ENCODE data around the gene ARL15. TPM values are rescaled to one million over a fixed set of nuclear protein-coding genes. Genes with fewer than 3 reads are reported as not detected.
A peak's percentile ranks its signal among the peaks of the same experiment; 100 is the strongest.

ARL15 gene
- total and polyA plus RNA-seq, 2 donors: 25.4 to 91.4 TPM

GRCh38 chr5:54234304-54234933, 76.0 kb downstream of the ARL15 start:
- Histone ChIP-seq H3K4me1 (ENCODE audit: insufficient read depth) (no peaks in the 10 kb centered on the region), H3K4me3 (ENCODE audit: low read depth, low read length) (no peak overlapping the region), H3K36me3 (ENCODE audit: insufficient read depth) (no peaks in the 10 kb centered on the region), H3K27ac (ENCODE audit: low read depth) (no peak overlapping the region)
- DNase-seq (ENCODE audit: extremely low spot score): no peak
- WGBS: 55% methylated on average over 2 of the region's 2 CpGs

DNA sequence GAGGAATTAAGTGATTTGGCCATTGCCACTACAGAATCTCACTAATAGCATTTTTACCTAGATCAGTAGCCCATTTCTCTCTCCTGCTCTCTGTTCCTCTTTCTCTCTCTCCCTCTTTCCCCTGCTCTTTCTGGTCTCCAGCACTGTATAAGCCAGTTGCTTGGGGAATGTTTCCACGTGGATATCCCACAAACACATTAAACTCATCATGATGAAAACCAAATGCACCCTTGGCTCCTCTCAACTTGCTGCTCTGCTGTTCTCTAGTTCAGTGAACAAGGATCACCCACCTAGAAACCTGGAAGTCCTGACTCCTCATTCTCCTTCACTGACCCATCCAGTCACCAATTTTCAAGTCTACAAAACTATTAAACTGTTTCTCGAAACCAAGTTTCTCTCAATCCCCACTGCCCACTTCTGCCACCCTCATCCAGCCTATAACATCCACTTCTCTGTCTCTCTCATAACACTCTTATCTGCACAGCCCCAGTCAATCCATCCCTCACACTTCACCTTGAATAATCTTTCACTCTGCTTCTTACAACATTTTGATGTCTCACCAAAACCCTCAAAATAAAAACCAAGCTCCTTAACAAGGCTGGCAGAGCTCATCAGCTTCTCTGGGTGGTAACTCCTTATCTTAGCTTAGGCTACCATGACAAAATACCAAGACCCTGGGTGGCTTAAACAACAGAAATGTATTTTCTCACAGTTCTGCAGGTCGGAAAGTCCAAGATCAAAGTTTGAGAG, 79.3 kb downstream of the ARL15 start:
- Histone ChIP-seq H3K36me3 (ENCODE audit: insufficient read depth) (no peaks in the 10 kb centered on the region), H3K27ac (ENCODE audit: low read depth) (no peak overlapping the region), H3K4me3 (ENCODE audit: low read depth, low read length) (no peak overlapping the region), H3K4me1 (ENCODE audit: insufficient read depth) (no peaks in the 10 kb centered on the region)
- no peak for DNase-seq (ENCODE audit: extremely low spot score)
- 67% methylated on average over 3 of the region's 3 CpGs for WGBS

GRCh38 chr5:54229041-54229780, 81.2 kb downstream of the ARL15 start:
- H3K4me3 ChIP-seq (ENCODE audit: low read depth, low read length): no peak overlapping the region
- no peaks in the 10 kb centered on the region for H3K36me3 ChIP-seq (ENCODE audit: insufficient read depth)
- no peaks in the 10 kb centered on the region for H3K4me1 ChIP-seq (ENCODE audit: insufficient read depth)
- DNase-seq (ENCODE audit: extremely low spot score): no peak
- WGBS: 18% methylated on average over 6 of the region's 6 CpGs
- no peak overlapping the region for H3K27ac ChIP-seq (ENCODE audit: low read depth)

- no peak overlapping the region for H3K4me3 ChIP-seq (ENCODE audit: low read depth, low read length)
- DNase-seq (ENCODE audit: extremely low spot score): no peak
- 93% methylated on average over 1 of the region's 1 CpG for WGBS
- no peaks in the 10 kb centered on the region for H3K36me3 ChIP-seq (ENCODE audit: insufficient read depth)
- no peaks in the 10 kb centered on the region for H3K4me1 ChIP-seq (ENCODE audit: insufficient read depth)
- no peak overlapping the region for H3K27ac ChIP-seq (ENCODE audit: low read depth)
Observed at GRCh38 chr5:54227759-54228158, 82.6 kb downstream of the ARL15 start.

- WGBS: 91% methylated on average over 3 of the region's 3 CpGs
Observed at GRCh38 chr5:54227109-54227508, 83.3 kb downstream of the ARL15 start.

DNA sequence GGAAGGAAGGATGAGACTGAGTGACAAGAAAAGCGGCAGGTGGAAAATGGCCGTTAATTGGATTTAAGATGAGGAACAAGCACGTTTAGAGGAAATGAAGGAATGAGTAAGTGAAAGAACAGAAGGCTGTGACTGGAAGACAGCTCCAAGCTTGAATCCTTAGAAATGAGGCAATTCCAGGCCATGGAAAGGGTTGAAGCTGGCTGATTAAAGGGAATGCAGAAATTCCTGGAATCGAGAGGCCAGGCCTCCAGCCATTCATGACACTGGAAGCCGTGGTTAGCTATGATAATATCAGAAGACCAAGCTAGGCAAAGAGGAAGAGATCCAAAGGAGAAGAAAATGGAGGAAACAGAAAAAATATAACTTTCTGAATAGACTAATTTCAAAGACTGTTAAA, 84.2 kb downstream of the ARL15 start:
- WGBS: 85% methylated on average over 5 of the region's 5 CpGs
- no peak overlapping the region for H3K27ac ChIP-seq (ENCODE audit: low read depth)
- H3K4me1 ChIP-seq (ENCODE audit: insufficient read depth): peaks cover 3% of the 10 kb centered on the region
- DNase-seq (ENCODE audit: extremely low spot score): no peak
- no peaks in the 10 kb centered on the region for H3K36me3 ChIP-seq (ENCODE audit: insufficient read depth)
- no peak overlapping the region for H3K4me3 ChIP-seq (ENCODE audit: low read depth, low read length)

More at GRCh38 chr5:54227109-54227508, 83.3 kb downstream of the ARL15 start:
- H3K36me3 ChIP-seq (ENCODE audit: insufficient read depth): no peaks in the 10 kb centered on the region
- DNase-seq (ENCODE audit: extremely low spot score): no peak
- peaks cover 3% of the 10 kb centered on the region for H3K4me1 ChIP-seq (ENCODE audit: insufficient read depth)
- H3K4me3 ChIP-seq (ENCODE audit: low read depth, low read length): no peak overlapping the region
- H3K27ac ChIP-seq (ENCODE audit: low read depth): no peak overlapping the region

- H3K4me3 ChIP-seq (ENCODE audit: low read depth, low read length): no peak overlapping the region
- no peak for DNase-seq (ENCODE audit: extremely low spot score)
- H3K27ac ChIP-seq (ENCODE audit: low read depth): no peak overlapping the region
- WGBS: 76% methylated on average over 10 of the region's 10 CpGs
- H3K4me1 ChIP-seq (ENCODE audit: insufficient read depth): peaks cover 3% of the 10 kb centered on the region
- H3K36me3 ChIP-seq (ENCODE audit: insufficient read depth): no peaks in the 10 kb centered on the region
Observed at GRCh38 chr5:54224103-54224826, 86.1 kb downstream of the ARL15 start.

GRCh38 chr5:54222336-54222735, 88.0 kb downstream of the ARL15 start:
- peaks cover 3% of the 10 kb centered on the region for H3K4me1 ChIP-seq (ENCODE audit: insufficient read depth)
- H3K36me3 ChIP-seq (ENCODE audit: insufficient read depth): no peaks in the 10 kb centered on the region
- 72% methylated on average over 4 of the region's 4 CpGs for WGBS
- no peak for DNase-seq (ENCODE audit: extremely low spot score)
- peak overlapping the region; percentile 18 for H3K27ac ChIP-seq (ENCODE audit: low read depth)
- H3K4me3 ChIP-seq (ENCODE audit: low read depth, low read length): no peak overlapping the region

DNA sequence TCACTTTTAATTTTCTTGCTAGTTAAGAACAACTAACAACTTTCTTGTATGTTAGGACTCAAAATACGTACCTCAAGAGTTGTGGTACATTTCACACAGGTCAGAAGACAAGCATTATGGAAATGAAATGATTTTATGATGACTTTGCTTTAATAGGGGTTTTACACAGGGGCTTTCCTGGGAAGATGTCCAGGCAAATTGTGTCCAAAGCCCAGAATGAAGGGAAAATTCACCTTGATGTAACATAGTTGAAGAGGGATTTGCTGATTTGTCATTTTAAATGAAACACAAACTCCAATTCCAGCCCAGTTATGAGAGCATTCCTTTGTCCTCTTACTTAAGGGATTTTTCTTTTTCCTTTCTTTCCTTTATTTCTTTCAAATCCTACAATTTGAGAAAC, 89.2 kb downstream of the ARL15 start:
- DNase-seq (ENCODE audit: extremely low spot score): no peak
- Histone ChIP-seq H3K4me1 (ENCODE audit: insufficient read depth) (peaks cover 3% of the 10 kb centered on the region), H3K36me3 (ENCODE audit: insufficient read depth) (no peaks in the 10 kb centered on the region), H3K27ac (ENCODE audit: low read depth) (no peak overlapping the region), H3K4me3 (ENCODE audit: low read depth, low read length) (no peak overlapping the region)
- 77% methylated on average over 1 of the region's 1 CpG for WGBS

DNA sequence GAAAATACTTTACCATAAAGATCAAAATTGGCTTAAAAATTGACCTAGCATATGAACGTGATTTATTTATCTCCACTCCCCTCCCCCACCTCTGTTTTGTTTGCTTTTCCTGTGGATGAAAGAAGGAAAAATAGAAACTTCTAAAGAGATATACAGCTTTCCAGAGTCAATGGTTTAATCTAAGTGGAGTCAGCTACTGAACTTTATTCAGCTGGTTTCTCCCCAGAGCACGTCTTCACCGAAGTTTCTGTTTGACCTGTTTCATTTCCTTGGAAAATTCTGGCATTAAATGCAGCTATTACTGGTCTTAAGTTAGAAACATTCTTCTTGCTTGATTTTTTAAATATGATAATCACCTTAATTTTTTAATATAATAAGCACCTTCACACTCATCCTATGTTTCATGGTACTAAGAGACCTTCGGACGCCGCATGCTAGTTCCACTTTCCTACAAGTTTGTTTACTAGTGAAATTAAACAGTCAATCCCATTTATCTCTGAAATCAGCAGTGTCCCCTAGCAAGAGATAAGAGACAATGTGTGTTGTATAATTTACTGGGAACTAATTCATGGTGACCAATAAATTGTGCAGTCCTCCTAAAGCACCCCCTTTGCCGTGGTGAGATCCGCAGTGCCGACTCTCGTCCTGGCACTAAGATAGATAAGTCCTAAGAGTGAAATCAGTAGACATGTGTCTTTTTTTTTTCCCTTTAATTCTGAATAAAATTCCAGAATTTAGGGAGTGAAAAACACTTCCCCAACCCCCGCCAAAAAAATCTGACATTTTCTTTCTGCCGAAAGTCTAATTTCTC, 89.9 kb downstream of the ARL15 start:
- DNase-seq (ENCODE audit: extremely low spot score): no peak
- H3K4me3 ChIP-seq (ENCODE audit: low read depth, low read length): peak overlapping the region; percentile 31
- 59% methylated on average over 12 of the region's 12 CpGs for WGBS
- H3K36me3 ChIP-seq (ENCODE audit: insufficient read depth): no peaks in the 10 kb centered on the region
- no peak overlapping the region for H3K27ac ChIP-seq (ENCODE audit: low read depth)
- H3K4me1 ChIP-seq (ENCODE audit: insufficient read depth): peaks cover 3% of the 10 kb centered on the region

- WGBS: 52% methylated on average over 8 of the region's 8 CpGs
- Histone ChIP-seq H3K4me3 (ENCODE audit: low read depth, low read length) (no peak overlapping the region), H3K36me3 (ENCODE audit: insufficient read depth) (no peaks in the 10 kb centered on the region), H3K4me1 (ENCODE audit: insufficient read depth) (peaks cover 3% of the 10 kb centered on the region), H3K27ac (ENCODE audit: low read depth) (no peak overlapping the region)
- peak; percentile 28 for DNase-seq (ENCODE audit: extremely low spot score)
Observed at GRCh38 chr5:54217826-54218503, 92.4 kb downstream of the ARL15 start.

GRCh38 chr5:54215233-54215736, 95.1 kb downstream of the ARL15 start:
- 90% methylated on average over 12 of the region's 12 CpGs for WGBS
- Histone ChIP-seq H3K4me1 (ENCODE audit: insufficient read depth) (no peaks in the 10 kb centered on the region), H3K4me3 (ENCODE audit: low read depth, low read length) (no peak overlapping the region), H3K27ac (ENCODE audit: low read depth) (no peak overlapping the region), H3K36me3 (ENCODE audit: insufficient read depth) (no peaks in the 10 kb centered on the region)
- no peak for DNase-seq (ENCODE audit: extremely low spot score)
